8988T (cell line): ENCODE data around the gene SLC1A4.
"Not testable (repeated sequence)": the region's sequence is repeated elsewhere in the genome, so short reads cannot be mapped to it uniquely, and the experiment has no call there.

ENCODE experiments used
- DNase-seq: peaks from one replicate; pipeline ENCODE4 v3.0.0; 2011

SLC1A4 gene

DNA sequence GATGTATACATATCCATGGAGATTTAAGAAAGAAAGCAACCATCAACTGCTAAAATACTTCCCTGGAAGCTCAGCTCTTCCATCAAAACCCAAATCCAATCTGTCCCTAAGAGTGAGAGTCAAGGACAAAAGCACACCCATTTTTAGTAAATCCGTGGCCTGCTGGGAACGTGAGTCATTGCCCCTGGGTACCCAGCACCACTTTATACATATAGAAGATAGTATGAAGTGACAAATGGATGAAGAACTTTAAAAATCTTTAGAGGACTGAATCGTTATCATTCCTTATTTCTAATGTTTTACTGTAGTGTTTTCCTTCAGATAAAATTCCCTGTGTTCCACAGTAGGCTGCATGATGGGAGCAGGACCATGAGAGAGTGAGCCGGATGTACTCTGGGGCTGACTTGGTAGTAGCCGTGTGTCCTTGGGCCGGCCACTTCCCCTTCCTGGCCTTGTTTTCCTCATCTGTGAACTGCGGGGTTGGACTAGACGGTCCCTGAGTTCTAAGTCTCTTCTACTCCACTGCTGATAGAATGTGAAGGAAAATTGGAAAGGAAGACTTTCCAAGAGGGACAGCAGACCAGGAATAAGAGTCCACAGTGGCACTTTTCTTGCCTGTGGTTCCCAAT lies 38.5 kb downstream of the SLC1A4 start:
- DNase-seq: no peak

DNA sequence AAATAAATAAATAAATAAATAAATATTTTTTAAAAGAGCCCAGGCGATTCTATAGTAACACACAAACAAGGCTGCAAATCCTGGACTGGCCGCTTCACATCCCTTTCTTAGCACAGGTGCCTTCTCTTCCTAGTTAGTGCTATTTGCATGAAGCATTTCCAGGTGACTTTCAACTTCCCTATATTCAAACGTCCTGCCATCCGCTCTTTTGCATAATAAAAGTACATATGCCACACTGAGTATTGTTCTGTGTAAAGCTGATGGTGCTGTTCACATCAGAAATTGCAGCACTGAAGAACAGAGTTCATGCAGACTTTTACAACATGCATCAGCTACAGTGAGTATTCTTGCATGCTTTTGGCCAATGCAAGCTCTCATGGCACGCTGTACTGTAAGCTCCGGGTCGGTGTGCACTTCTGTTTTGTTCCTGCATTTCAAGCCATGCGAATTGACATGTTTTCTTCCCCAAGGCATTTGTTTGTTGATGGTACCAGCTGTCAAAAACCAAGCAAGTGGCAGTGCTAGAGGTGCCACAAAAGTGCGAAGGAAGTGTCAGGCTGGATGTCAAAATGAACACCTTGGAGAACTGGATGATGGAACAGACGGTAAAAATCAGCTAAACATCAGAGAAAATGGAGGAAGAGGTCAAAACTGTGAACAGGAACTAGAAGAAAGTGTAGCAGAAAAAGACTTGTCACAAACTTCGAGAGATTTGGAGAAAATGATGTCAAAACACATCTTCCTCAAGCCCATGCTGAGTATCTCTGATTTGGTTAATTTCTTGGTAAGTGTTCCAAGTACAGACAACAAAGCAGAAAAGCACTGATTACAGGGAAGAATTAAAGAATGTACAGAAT lies 41.5 kb downstream of the SLC1A4 start:
- DNase-seq: no peak

DNA sequence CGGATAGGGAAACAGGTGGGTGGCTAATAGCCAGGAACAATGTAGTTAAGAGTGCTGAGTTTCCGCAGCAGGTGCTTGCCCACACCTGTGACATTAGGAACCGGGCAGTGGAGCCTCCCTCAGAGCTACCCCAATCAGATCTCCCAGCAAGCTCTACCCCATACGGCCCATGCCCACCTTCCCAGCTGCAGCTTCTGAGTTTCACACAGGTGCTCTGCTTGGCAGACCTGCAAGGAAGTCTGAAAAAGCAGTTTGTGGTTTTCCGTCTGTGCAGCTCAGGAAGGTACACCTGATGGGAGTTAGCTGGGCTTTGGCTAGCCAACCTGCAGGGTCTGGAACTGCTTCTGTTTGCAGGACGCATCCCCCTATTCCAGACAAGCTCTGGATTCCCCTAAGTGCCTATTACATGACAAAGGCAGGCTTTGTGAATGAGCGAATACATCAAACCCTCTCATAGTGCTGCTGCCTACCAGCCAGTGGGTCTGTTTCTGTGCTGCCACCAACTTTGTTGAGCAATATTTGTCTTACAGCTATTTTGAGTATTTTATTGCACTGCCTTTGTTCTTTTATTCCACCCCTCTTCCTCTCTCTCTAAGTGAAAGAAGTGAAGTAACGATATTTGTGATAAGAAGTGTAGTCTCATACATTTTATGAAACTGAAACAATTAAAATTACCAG lies 42.3 kb downstream of the SLC1A4 start:
- no peak for DNase-seq

DNA sequence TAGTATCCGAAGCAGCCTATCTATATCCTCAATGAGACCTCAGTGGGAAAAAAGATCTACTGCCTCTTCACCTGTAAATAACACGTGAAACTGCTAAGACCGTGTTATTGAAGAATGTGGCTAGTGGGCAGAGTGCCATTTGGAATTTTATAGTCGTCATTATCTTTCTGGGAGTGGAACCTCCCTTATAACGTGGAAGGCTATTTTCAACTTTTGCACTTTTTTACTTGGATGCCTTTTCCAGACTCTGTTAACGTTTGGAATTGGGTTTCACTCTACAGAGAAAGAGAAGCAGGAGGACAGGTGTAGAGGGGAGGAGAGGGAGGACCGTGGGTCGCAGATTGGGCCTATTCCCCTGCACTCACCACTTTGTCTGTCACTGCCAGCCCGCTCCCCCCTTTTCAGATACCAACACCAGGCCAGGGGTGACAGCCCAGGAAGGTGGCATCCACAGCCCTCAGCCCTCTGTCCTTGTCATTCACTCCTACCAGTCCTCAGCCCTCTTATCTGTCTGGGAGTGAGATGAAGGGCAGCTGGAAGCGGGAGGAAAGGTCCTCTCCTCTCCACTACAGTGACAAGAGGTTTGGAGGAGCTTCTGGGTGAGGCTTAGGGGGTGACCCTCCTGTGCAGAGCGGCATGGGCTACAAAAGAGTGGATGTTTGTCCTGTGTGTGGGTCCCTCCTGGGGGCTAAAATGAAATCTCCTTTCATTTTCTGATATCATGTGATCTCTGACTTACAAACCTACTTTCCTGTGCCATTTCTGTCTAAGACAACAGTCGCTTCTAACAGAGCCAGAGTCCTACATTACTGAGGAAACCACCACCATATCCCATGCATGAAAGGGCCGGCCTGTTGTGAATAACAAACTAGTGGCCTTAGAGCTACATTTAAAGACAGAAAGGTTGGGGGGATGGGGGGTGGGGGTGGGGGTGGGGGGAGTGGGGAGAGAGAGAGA lies 43.1 kb downstream of the SLC1A4 start:
- DNase-seq: no peak

DNA sequence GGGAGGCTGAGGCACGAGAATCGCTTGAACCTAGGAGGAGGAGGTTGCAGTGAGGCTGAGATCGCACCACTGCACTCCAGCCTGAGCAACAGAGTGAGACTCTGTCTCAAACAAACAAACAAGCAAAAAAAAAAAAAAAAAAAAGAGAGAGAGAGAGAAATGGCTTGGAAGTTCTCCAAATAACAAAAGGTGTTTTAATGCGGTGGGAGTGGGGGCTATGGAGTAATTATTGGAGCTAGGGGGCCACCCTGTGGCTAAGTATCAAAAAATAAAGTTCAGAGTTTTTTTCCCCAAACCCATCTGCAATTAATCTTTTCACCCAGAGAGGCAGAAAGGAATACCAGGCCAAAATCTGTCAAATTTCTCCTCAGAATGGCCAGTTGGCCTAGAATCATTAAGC lies 44.0 kb downstream of the SLC1A4 start:
- peak; percentile 39 for DNase-seq

DNA sequence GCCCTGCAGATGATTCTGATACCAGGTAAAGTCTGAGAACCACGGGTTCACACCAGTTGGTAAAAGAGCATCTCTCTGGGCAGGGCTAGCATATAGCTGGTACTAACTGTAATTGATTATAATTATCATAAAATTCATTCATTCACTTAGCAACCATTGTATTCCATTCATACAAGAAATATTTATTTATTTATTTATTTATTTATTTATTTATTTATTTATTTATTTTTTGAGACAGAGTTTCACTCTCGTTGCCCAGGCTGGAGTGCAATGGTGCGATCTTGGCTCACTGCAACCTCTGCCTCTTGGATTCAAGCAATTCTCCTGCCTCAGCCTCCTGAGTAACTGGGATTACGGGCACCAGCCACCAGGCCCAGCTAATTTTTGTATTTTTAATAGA lies 44.5 kb downstream of the SLC1A4 start:
- not testable (repeated sequence) for DNase-seq

DNA sequence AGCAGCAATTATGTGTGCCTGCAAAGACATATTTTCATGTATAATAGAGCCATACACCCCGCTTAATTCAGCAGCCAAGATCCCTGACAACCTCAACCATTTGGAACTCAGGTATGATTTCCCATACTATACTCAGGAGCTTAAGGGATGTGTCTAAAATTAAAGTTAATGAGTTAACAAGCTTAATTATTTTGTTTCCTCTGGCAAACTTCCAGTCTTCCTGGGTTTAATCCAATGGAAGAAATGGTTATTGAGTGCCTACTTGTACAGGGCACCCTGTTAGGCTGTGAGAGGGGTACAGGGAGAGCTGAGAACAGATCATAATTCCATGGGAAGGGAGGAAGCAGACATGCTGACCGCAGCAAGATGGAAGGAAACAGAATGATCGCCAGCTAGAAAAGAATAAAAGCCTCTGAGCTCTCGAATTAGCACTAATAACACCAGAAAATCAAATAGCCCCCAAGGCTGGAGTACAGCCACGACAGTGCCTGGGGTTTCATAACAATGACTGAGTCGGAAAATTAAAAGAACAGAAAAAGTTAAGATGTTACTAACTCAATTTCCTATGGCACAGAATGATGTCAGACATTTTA lies 46.2 kb downstream of the SLC1A4 start:
- DNase-seq: no peak

DNA sequence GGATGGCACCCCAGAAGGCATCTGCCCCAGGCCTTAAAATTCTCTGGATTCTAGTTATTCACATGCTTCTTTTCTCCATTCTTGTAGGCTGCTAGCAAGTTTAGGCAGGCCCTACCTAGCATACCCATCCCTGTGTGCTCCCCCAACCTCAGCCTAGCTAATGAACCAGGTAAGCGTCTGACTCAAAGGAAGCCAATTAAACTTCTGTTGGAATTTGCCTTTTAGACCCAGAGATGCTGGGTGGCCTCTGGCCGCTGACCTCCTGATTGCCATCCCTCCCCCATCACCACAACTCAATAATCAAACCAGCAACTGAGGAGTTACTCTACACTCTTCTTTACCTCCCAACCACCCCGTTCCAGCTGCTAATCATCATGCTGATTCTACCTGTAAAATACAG lies 48.0 kb downstream of the SLC1A4 start:
- DNase-seq: no peak

DNA sequence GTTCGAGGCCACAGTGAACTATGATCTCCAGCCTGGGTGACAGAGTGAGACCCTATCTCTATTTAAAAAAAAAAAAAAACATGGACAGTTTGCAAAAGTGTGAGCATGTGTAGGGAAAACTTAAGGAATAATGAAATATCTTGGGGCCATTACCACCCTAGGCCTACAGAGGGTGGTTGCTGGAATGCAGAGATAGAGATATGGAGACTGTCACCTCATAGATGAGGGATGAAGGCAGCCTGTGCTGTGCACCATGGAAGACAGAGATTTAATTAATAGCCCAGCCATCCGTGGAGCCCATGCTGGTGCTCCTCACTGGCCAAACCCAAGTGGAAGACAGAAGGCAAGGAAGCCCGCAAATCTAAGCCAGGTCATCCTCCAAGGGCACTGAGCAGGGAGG lies 50.4 kb downstream of the SLC1A4 start:
- no peak for DNase-seq

DNA sequence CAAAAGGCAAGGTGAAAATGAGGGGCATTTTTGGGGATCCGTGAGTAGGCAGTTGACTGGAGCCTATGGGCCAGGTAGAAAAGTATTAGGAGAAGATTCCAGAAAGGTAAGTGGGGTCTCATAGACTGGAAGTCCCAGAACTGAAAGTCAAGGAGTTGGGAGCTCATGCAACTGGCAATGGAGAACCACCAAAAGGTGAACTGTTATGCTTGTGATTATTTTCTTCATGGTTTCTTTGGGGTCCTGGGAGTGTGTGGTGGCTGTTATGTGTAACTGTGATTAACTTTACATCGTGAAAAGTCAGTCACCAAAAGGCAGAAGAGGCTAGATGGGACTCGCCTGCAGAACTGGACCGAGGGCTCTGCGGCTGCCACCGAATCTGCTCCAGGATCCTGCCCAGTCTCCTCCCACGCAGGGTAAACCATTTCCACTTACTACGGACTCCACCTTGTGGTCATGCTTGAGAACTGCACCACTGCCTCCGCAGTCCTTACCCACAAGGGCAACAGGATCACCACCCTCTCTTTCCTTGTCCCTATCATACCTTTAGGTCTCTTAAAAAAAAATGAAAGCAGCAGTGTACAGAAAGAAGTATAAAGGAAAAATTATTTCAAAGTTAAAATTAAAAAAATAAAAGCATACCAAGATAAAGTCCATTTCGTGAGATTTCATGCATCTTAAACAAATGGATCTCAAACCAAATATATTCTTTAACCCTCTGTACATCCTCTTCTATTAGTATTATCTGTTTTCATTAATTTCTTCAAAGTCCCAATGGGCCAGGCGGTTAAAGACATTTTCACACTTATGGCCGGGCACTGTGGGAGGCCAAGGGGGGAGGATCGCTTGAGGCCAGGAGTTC lies 51.4 kb downstream of the SLC1A4 start:
- peak; percentile 55 for DNase-seq

DNA sequence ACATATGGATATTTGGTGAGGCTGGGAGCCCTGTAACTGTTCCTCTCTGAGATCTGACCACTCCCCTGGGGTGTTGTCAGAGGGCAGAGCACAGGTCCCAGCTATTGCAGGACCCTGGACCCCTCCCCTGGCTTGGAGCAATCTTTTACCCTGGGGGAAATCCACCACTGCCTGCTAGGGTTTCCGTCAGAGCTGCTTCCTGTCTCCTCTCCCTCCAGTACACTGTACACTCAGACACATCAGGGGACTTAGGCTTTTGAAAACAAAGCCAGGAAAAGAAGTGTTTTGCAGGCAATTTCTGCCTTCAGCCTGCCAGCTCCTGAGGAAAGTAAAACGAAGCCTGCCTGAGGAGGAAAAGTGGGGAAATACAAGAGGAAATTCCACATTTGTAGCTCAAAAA lies 53.8 kb downstream of the SLC1A4 start:
- no peak for DNase-seq

DNA sequence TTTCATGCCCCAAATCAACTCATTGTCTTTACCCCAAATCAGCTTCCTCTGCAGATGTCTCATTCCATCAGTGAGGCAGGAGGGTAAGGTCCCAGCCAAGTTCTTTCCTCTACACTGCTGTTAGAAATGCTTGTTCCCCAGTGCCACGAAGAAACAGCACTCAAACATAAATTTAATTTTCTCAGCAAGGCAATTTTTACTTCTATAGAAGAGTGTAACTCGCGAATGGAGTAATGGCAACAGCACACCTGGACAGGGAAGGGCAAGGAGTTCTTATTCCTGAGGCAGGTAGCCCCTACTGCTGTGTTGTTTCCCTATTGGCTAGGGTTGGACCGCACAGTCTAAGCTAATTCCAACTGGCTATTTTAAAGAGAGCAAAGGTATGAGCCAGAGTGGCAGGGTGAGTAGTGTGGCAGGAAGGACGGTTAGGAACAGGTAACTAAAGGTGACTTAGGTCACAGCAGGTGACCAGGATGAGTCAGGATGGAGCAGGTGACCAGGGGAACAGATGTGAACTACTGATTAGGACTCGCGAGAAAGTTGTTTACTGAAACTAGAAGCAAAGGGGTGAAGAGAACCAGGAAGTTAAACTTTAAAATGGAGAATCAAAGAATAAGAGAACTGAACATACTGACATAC lies 55.0 kb downstream of the SLC1A4 start:
- no peak for DNase-seq

DNA sequence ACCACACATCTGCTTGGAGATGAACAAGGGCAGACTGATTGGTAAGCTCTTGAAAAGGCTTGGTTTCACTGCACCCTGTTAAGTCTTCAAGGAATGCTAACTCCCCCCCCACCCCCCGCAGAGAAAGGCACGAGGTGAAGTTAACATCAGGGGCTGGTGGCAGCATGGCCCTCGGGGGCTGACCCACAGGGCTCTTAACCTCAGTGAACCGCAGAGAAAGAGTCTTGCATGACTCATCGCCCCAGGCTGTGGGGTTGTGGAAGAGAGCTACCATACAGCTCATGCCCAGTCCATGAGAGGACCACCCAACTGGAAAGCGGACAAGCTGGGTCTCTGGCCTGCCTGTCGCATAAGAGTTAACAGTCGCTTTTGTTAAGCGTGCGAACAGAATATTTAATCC lies 56.5 kb downstream of the SLC1A4 start:
- no peak for DNase-seq

DNA sequence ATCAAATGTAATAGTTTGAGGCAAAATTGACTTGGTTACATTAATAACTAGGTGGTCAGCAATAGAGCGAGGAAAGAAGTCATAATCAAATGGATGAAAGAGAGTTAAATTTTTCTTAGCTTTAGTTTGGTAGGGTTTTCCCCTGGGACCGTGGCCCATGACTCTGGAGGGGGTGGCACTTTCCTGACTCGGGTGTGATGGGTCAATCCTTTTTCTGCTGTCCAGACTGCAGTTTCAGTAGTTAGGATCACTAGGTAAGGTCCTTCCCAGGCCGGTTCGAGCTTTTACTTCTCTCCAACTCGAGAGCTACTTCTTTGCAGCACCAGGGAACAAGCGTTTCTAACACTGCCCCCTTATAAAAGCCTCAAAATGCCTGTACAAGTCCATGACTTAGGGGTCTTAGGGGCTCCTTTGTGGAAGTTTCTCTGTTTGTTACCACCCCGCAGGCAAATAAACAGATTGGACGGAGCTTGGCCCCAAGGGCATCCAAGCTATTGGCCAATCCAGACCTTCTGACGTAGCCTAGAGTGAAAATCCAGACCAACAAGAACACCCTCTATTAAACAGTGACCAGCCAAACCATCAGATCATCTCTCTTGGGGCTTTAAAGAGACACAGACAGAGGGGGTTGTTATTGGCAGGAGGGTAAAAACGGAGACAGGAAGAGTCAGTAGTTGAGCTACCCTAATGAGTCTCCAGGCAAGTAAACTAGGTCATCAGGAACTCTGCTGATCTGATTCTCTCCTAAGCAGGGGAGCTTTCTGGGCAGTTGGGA lies 57.6 kb downstream of the SLC1A4 start:
- no peak for DNase-seq

DNA sequence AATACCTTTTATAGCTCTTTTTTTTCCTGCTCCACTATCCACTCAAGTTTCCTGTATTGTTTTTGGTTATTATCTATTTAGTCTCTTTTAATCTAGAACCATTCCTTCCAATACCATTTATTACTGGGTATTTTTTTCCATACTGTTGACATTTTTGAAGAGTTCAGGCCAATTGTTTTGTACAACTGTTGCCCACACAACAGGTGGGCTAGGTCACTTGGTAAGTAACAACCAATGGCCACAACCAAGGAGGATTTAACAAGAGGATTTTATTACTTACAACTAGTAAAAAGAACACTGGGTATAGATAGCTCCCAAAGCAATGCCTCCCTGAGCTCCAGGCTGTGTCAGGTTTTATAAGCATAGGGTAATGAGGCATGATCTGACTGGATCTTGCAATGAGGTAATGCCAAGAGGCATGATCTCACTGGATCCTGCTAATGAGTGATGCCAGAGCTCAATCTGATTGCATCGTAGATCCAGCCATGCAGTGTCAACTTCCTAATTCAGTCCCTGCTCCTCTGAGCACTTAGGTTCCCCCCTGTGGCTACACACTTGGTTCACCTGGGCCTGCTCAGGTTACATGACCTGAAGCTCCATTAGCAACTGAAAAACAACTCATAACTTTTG lies 59.9 kb downstream of the SLC1A4 start:
- no peak for DNase-seq

DNA sequence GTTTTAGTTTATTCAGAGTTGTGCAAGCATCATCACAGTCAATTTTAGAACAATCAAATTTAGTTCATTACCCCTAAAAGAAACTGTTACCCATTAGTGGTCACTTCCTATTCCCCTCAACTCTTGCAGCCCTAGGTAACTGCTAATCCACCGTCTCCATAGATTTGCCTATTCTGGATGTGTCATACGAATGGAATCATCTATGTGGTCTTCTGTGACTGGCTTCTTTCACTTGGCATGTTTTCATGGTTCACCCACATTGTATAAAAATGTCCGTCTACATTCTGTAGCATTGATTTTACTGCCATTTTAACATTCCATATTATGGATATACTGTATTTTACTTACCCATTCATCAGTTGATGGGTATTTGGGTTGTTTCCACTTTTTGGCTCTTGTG lies 61.7 kb downstream of the SLC1A4 start:
- DNase-seq: no peak

DNA sequence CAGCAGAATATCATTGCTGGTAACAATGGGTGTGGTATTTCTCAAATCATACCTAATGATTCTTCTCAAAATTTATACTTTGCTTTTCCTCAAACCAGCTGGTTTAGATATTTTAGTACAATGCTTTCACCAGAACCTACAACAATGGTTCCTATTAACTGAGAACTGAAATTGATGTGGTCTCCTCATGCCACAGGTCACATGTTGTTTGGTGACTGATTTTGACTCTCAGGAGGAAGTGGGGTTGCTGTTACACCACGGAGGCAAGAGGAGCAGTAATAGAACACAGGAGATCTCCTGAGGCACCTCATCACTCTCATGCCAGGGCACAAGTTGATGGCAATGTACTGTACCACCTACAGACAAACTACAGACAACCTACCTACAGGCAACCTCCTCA lies 64.0 kb downstream of the SLC1A4 start:
- DNase-seq: no peak

DNA sequence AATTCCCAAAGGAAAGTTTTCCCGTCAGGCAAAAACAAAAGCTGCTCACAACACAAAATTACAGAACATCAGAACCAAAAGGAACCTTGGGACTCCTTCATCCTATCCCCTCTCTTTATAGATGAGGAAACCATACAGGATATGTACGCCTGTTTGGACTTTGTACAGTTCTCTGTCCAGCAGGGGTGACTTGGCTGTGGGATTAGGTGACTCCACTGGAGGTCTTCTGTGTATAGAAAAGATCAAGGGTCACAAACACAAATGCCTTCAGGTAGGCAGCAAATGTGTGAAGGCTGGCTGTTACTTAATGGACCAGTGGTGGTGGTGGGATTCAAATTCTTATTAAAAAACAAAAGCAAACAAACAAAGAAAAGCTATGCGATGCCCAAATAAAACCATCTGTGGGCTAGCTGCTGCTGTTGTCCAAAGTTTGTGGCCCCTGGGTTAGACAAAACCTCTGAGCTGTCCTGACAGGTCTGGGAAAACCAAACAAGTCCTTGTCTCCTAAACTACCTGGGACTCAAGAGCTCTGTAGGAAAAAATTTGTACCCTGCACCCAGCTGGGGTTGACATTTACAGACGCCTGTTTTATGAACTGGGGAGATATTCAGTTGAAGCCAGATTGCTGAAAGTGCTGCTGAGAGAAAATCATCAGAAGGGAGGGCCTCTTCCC lies 65.7 kb downstream of the SLC1A4 start:
- DNase-seq: no peak
